Large intestine (tissue), 12 donors: Measurements from ENCODE around the gene ACTA1. TPM values are rescaled to one million over a fixed set of nuclear protein-coding genes. Genes with fewer than 3 reads are reported as not detected.
"Not testable (repeated sequence)": the region's sequence is repeated elsewhere in the genome, so short reads cannot be mapped to it uniquely, and the experiment has no call there.

Experiments used
- DNase-seq, 2 donors: peaks; one replicate each; pipeline versions ENCODE4 v3.0.0 to v3.0.0-alpha.2; 2013
- H3K27ac ChIP-seq: one replicate; pipeline ENCODE4 v1.5.1; 2013; ENCODE audit warnings: low read length
- H3K27me3 ChIP-seq: 2 replicates; pipeline ENCODE4 v1.6.1; 2013; ENCODE audit warnings: low read length; ENCODE audit not compliant: control insufficient read depth, insufficient read depth
- H3K36me3 ChIP-seq: 2 replicates; pipeline ENCODE4 v1.6.1; 2013; ENCODE audit warnings: low read length; ENCODE audit not compliant: control insufficient read depth, insufficient read depth
- H3K4me1 ChIP-seq: one replicate; pipeline ENCODE4 v1.6.1; 2013; ENCODE audit warnings: low read length; ENCODE audit not compliant: control insufficient read depth, insufficient read depth
- H3K4me3 ChIP-seq: one replicate; pipeline ENCODE4 v1.5.1; 2013; ENCODE audit warnings: low read length
- H3K9me3 ChIP-seq: one replicate; pipeline ENCODE4 v1.6.1; 2013; ENCODE audit warnings: mild to moderate bottlenecking, low read depth, low read length, moderate library complexity; ENCODE audit not compliant: control insufficient read depth
- WGBS: methylation state at CpG from one replicate; pipeline ENCODE4 v1.1.5; 2013; ENCODE audit warnings: low lambda C conversion rate; ENCODE audit not compliant: insufficient coverage; 5-methylcytosine and 5-hydroxymethylcytosine counted together
- long read RNA-seq, 11 donors: transcript quantifications; one replicate each; lab custom pipeline, GENCODE V29; 2026
- polyA plus RNA-seq: library from polyadenylated mRNA; unstranded; fragments of 120-200 nt; gene quantifications from one replicate; pipeline ENCODE4 v1.2.1, GENCODE V29; 2013

The ACTA1 gene
- polyA plus RNA-seq, result 13.2 TPM
- long read RNA-seq, donor 1, partial matches to known transcripts, result 0 of 4 reads
- long read RNA-seq, donor 1, other reads (novel, unspliced or antisense), result 0 of 4 reads
- long read RNA-seq, donor 2, result 0 reads
- long read RNA-seq, donor 3, result 0 reads
- long read RNA-seq, donor 4, result 0 reads
- long read RNA-seq, donor 5, partial matches to known transcripts, result 0 of 3 reads
- long read RNA-seq, donor 5, other reads (novel, unspliced or antisense), result 0 of 3 reads
- long read RNA-seq, donor 6, result 0 reads
- long read RNA-seq, donor 7, result 0 reads
- long read RNA-seq, donor 8, transcript ACTA1-202 (7 exons, 1,491 nt), result major isoform, 18 of 18 reads
- long read RNA-seq, donor 8, partial matches to known transcripts, result 0 of 18 reads
- long read RNA-seq, donor 8, other reads (novel, unspliced or antisense), result 0 of 18 reads
- long read RNA-seq, donor 9, result 0 reads
- long read RNA-seq, donor 10, result 0 reads
- long read RNA-seq, donor 11, result 0 reads

- no CpG with 5 or more reads among the region's 51 CpGs for WGBS
- Histone ChIP-seq H3K27me3 (peaks cover 73% of the 10 kb centered on the region), H3K4me1 (peaks cover 11% of the 10 kb centered on the region), H3K9me3 (peaks cover 11% of the 10 kb centered on the region), H3K27ac (no peak within 1 kb of the TSS), H3K36me3 (no peaks in the 10 kb centered on the region), H3K4me3 (no peak within 1 kb of the TSS)
- no peak for DNase-seq
These were observed at the start of gene ACTA1 for GRCh38 chr1:229434005-229434640. ACTA1 (minus strand) TSS chr1:229434094; CDS start chr1:229433115, 979 bp downstream.

GRCh38 chr1:229482511-229482910 is 48.6 kb upstream of the ACTA1 start:
- WGBS, result no CpG with 5 or more reads among the region's 5 CpGs
- H3K27ac ChIP-seq, result no peak overlapping the region

GRCh38 chr1:229480495-229480894 is 46.6 kb upstream of the ACTA1 start:
- H3K36me3 ChIP-seq, result peaks cover 63% of the 10 kb centered on the region
- DNase-seq, result no peak
- no peaks in the 10 kb centered on the region for H3K27me3 ChIP-seq
- H3K27ac ChIP-seq, result no peak overlapping the region
- H3K9me3 ChIP-seq, result no peaks in the 10 kb centered on the region
- no peaks in the 10 kb centered on the region for H3K4me1 ChIP-seq
- no CpG with 5 or more reads among the region's 7 CpGs for WGBS
- H3K4me3 ChIP-seq, result no peak overlapping the region

More at GRCh38 chr1:229482511-229482910, 48.6 kb upstream of the ACTA1 start:
- H3K27me3 ChIP-seq, result no peaks in the 10 kb centered on the region
- no peak for DNase-seq
- no peak overlapping the region for H3K4me3 ChIP-seq
- H3K36me3 ChIP-seq, result peaks cover 72% of the 10 kb centered on the region
- no peaks in the 10 kb centered on the region for H3K9me3 ChIP-seq
- H3K4me1 ChIP-seq, result no peaks in the 10 kb centered on the region

GRCh38 chr1:229479660-229480399 is 45.9 kb upstream of the ACTA1 start:
- Histone ChIP-seq H3K27me3 (no peaks in the 10 kb centered on the region), H3K27ac (no peak overlapping the region), H3K4me1 (no peaks in the 10 kb centered on the region), H3K4me3 (no peak overlapping the region), H3K36me3 (peaks cover 62% of the 10 kb centered on the region), H3K9me3 (no peaks in the 10 kb centered on the region)
- 83% methylated on average over 5 of the region's 10 CpGs for WGBS
- DNase-seq, result no peak

DNA sequence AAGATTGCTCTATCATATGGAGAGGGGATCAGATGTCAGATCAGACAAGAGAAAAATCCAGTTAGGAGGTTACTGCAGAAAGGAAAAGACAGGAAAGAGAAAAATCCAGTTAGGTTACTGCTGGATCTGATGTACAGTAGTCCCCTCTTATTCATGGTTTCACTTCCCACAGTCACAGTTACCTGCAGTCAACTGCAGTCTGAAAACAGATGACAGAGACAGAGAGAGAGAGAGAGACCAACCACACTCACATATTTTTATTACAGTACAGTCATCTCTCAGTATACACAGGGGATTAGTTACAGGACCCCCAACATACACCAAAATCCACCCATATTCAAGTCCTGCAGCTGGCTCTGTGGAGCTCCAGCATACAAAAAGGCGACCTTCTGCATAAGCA is 45.0 kb upstream of the ACTA1 start:
- Histone ChIP-seq H3K27me3 (no peaks in the 10 kb centered on the region), H3K27ac (no peak overlapping the region), H3K36me3 (peaks cover 67% of the 10 kb centered on the region), H3K4me3 (no peak overlapping the region), H3K9me3 (no peaks in the 10 kb centered on the region), H3K4me1 (no peaks in the 10 kb centered on the region)
- no peak for DNase-seq
- no CpG with 5 or more reads among the region's 1 CpG for WGBS

- H3K4me3 ChIP-seq, H3K27ac ChIP-seq, H3K4me1 ChIP-seq, H3K27me3 ChIP-seq, DNase-seq, H3K9me3 ChIP-seq: not testable (repeated sequence)
- WGBS, result 100% methylated on average over 1 of the region's 13 CpGs
- H3K36me3 ChIP-seq, result peaks cover 63% of the 10 kb centered on the region
These were observed 42.0 kb upstream of the ACTA1 start for GRCh38 chr1:229475859-229476258.

DNA sequence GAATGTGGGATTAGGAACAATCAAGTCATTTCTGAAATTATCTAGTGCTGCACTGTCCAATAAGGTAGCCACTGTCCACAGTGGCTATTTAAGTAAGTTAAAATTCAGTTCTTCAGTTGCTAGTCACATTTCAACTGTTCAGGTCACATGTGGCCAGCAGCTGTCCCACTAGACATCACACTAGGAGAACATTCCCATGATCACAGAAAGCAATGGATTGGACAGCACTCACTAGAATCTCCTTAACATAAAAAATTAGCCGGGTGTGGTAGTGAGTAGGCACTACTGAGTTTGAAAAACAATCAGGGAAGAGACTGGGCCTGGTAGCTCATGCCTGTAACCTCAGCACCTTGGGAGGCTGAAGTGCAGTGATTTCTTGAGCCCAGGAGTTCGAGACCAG is 40.6 kb upstream of the ACTA1 start:
- 100% methylated on average over 1 of the region's 2 CpGs for WGBS
- Histone ChIP-seq H3K27ac (no peak overlapping the region), H3K36me3 (peaks cover 66% of the 10 kb centered on the region)

GRCh38 chr1:229471175-229471574 is 37.3 kb upstream of the ACTA1 start:
- no peak overlapping the region for H3K4me3 ChIP-seq
- peaks cover 66% of the 10 kb centered on the region for H3K36me3 ChIP-seq
- H3K9me3 ChIP-seq, result no peaks in the 10 kb centered on the region
- DNase-seq, result no peak
- H3K27ac ChIP-seq, result no peak overlapping the region
- H3K27me3 ChIP-seq, result no peaks in the 10 kb centered on the region
- H3K4me1 ChIP-seq, result no peaks in the 10 kb centered on the region
- no CpG with 5 or more reads among the region's 3 CpGs for WGBS

More for the DNA sequence above, 40.6 kb upstream of the ACTA1 start:
- DNase-seq, result no peak
- H3K4me3 ChIP-seq, result no peak overlapping the region
- H3K4me1 ChIP-seq, result no peaks in the 10 kb centered on the region
- H3K9me3 ChIP-seq, result no peaks in the 10 kb centered on the region
- H3K27me3 ChIP-seq, result no peaks in the 10 kb centered on the region

DNA sequence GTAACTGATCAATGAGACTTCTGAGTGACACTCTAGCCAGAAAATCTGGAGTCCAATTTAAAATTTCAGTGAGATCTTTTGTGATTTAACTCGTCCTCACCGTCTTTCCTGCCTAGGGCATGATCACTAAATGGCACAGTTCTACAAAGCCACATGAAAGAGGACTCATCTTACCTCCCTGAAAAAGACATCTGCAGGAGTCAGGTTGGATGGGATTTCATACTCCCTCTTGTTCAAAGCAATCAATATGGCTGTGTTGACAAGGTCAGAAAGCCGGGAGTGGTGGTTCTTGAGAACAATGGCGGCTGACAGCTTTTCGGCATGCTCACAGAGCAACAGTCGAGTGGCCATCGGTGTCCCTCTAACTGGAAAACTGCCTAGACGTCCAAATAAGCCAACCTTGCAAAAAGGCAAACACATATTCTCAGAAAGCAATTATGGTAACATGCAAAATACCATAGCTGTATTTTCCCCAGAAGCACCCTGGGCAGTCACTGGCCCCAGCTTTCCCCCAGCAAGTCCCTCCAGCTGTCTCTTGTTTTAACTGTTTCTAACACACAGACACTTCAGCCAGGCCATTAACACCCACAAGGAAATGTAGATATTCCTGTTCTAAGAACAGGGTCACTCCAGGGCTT is 36.6 kb upstream of the ACTA1 start:
- no peaks in the 10 kb centered on the region for H3K9me3 ChIP-seq
- no peaks in the 10 kb centered on the region for H3K4me1 ChIP-seq
- WGBS, result no CpG with 5 or more reads among the region's 8 CpGs
- H3K27me3 ChIP-seq, result no peaks in the 10 kb centered on the region
- no peak overlapping the region for H3K4me3 ChIP-seq
- DNase-seq, result no peak
- no peak overlapping the region for H3K27ac ChIP-seq
- peaks cover 70% of the 10 kb centered on the region for H3K36me3 ChIP-seq

DNA sequence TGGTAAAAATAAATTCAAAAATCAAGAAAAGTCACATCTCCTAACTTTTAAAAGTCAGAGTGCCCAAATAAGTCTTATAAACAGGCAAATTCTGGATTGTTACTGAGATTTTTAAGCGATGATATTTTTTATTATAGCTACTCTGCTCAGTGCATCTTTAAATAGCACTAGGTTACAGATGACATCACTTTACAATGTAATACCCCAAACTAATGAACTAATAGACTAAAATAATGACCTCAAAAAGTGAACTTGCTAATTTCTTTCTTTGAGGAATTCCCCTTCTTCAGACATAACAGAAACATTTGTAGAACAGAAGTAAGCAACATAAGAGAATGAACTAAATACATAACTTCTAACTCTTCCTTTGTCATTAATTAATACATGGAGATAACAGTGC is 33.0 kb upstream of the ACTA1 start:
- Histone ChIP-seq H3K4me3 (no peak overlapping the region), H3K36me3 (peaks cover 76% of the 10 kb centered on the region)
- DNase-seq, result no peak

More for the DNA sequence above, 33.0 kb upstream of the ACTA1 start:
- no peaks in the 10 kb centered on the region for H3K27me3 ChIP-seq
- no peaks in the 10 kb centered on the region for H3K4me1 ChIP-seq
- no peaks in the 10 kb centered on the region for H3K9me3 ChIP-seq
- H3K27ac ChIP-seq, result no peak overlapping the region
- WGBS, result no CpG with 5 or more reads among the region's 1 CpG
